Choroid plexus epithelial cell (primary cell): ENCODE measurements around the gene SPARC.
"Not testable (repeated sequence)": the region's sequence is repeated elsewhere in the genome, so short reads cannot be mapped to it uniquely, and the experiment has no call there.

Source experiments
- DNase-seq: peaks from one replicate; pipeline ENCODE4 v3.0.0-alpha.2; 2010; ENCODE audit warnings: low read depth
- H3K4me3 ChIP-seq: 2 replicates; pipeline ENCODE4 v1.5.1; 2011; ENCODE audit warnings: low read depth, mild to moderate bottlenecking, control low read depth, low read length, moderate library complexity
- TF ChIP-seq, protein P1 (sequence below): conservative IDR thresholded peaks from 2 replicates; pipeline ENCODE4 v1.5.1; 2011; ENCODE audit warnings: low read depth, mild to moderate bottlenecking, control low read depth, inconsistent platforms, low read length, moderate library complexity

SPARC gene, protein sequence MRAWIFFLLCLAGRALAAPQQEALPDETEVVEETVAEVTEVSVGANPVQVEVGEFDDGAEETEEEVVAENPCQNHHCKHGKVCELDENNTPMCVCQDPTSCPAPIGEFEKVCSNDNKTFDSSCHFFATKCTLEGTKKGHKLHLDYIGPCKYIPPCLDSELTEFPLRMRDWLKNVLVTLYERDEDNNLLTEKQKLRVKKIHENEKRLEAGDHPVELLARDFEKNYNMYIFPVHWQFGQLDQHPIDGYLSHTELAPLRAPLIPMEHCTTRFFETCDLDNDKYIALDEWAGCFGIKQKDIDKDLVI

DNA sequence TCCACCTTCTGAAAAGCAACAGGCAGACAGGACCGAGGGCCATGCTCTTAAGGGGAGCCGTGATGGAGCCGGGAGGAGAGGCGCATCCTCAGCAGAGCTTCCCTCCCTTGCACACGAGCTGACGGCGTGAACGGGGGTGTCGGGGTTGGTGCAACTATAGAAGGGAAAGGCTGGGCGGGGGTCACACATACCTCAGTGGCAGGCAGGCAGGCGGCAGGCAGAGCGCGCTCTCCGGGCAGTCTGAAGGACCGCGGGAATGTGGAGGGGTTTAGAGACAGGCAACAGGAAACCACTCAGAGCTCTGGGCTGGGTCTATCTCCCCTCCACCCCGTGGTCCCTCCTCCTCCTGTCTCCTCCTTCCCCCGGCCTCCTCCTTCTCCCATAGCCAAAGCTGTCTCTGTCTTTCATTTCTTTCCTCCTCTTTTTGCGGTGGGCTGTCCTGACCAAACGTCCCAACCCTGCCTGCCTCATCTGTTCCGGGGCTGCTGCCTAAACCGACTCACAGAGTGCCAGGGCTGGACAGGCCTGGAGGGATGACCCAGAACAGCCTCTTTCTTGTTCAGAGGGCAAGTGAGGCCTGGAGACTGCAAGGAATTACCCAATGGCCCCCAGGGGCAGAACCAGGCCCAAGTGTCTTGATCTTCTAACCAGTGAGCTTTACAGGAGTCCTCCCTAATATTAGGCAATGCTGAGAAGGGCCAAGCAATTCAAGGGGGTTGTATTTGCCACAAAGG is at the start of gene SPARC:
Gene SPARC, minus strand, starts transcription at position 242 of the 734 bp plus-strand sequence. CDS start 10,727 bp downstream, outside the sequence.
- peak within 1 kb of the TSS; percentile 91 for H3K4me3 ChIP-seq
- TF ChIP-seq, protein P1, sequence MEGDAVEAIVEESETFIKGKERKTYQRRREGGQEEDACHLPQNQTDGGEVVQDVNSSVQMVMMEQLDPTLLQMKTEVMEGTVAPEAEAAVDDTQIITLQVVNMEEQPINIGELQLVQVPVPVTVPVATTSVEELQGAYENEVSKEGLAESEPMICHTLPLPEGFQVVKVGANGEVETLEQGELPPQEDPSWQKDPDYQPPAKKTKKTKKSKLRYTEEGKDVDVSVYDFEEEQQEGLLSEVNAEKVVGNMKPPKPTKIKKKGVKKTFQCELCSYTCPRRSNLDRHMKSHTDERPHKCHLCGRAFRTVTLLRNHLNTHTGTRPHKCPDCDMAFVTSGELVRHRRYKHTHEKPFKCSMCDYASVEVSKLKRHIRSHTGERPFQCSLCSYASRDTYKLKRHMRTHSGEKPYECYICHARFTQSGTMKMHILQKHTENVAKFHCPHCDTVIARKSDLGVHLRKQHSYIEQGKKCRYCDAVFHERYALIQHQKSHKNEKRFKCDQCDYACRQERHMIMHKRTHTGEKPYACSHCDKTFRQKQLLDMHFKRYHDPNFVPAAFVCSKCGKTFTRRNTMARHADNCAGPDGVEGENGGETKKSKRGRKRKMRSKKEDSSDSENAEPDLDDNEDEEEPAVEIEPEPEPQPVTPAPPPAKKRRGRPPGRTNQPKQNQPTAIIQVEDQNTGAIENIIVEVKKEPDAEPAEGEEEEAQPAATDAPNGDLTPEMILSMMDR, result peak; percentile 31
- peak; percentile 96 for DNase-seq

DNA sequence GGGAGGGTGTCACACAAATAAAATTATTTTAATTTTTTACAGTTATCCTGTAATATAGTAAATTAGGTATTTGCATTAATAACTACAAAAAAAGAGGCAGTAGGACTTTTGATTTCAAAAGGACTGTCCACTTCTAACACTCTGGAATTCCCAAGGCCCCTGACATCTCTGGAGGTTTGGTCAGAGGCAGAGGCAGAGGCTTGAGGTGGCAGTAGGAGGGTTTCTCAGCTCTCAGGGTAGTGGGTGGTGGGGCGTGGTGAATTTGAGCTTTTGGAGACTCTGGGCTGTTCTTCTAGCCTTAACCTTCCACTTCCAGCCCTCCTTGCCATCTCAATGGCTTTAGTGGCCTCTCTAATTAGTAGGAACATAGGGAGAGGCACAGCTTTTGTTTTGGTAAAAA is 48.9 kb upstream of the SPARC start:
- TF ChIP-seq, protein P1, result no peak
- H3K4me3 ChIP-seq, result no peak overlapping the region
- DNase-seq, result no peak

DNA sequence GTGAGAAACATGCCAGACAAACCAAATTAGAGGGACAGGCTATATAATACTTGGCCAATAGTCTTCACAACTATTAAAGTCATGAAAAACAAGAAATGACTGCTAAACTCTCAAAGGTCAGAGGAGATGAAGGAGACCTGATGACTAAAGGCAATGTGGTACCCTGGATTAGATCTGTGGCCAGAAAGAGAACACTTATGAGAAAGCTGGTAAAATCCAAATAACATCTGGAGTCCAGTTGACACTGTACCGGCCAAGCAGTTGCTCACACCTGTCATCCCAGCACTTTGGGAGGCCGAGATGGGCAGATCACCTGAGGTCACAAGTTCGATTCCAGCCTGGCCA is 47.3 kb upstream of the SPARC start:
- TF ChIP-seq, protein P1, result no peak
- no peak overlapping the region for H3K4me3 ChIP-seq
- no peak for DNase-seq

DNA sequence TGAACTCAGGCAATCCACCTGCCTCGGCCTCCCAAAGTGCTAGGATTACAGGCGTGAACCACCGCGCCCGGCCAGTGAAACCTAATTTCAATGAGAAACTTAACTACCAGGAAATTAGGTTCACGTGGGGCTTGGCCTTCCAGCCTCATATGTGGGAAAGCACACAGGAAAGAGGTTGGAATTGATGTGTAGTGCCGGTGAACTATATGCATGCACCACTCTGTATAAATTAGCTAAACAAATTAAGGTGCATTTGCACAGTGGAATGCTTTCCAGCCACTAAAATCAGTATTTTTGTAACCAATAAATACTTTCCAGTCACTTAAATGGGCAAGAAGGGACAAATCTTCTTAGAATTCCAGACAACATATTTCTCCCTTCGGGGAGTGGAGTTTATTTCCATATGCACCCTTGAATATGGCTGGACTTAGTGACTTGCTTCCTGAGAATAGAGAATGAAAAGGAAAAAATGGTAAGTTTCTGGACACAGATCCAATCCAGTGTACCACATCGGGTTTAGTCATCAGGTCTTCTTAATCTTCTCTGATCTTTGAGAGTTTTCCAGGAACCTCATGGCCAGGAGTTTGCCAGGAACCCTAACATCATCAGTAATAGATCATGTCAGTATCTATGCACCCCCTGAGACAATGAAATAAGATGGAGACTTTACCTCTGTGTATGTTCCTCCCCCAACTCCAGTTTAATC is 46.8 kb upstream of the SPARC start:
- TF ChIP-seq, protein P1, result no peak
- no peak overlapping the region for H3K4me3 ChIP-seq
- DNase-seq, result no peak

DNA sequence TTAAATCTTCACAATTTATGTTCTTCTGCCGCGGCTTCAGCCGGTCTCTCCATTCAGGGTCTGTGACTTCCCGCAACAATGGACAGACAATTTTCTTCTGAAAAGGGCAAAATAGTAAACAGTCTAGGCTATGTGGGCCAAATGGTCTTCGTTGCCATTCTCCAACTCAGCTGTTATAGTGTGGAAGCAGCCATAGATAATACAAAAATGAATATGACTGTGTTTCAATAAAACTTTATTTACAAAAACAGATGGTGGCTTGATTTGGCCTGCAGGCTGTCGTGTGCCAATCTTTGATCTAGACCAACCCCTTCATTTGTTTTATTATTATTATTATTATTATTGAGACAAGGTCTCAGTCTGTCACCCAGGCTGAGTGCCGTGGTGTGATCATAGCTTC is 43.7 kb upstream of the SPARC start:
- H3K4me3 ChIP-seq, result no peak overlapping the region
- no peak for DNase-seq
- TF ChIP-seq, protein P1, result no peak

DNA sequence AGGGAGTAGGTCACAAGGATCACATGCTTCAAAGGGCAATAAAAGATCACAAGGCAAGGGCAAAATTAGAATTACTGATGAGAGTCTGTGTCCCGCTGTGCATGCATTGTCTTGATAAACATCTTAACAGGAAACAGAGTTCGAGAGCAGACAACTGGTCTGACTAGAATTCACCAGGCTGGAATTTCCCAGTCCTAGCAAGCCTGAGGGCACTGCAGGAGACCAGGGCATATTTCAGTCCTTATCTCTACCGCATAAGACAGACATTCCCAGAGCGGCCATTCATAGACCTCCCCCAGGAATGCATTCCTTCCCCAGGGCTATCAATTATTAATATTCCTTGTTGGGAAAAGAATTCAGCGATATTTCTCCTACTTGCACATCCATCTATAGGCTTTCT is 42.9 kb upstream of the SPARC start:
- peak; percentile 21 for DNase-seq
- H3K4me3 ChIP-seq, result not testable (repeated sequence)

DNA sequence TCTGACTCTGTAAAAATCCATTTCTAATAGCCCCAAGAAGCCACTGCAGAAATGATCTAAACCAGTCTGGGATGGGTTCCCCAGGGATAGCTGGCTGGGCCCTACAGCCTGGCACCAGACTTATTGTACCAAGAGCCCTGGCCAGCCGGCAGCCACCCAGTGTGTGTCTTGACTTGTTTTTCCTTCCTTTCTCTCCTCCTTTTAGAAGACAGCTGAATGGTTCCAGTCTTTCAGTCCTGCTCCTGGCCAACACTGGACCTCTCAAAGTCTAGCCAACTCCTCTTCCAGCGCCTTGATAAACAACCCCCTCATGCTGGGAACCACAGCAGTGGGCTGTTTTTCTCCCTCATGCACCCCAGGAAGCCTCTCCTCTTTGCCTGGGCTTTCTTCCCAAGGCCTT is 37.6 kb upstream of the SPARC start:
- no peak overlapping the region for H3K4me3 ChIP-seq
- TF ChIP-seq, protein P1, result no peak
- no peak for DNase-seq
